GM15510 (cell line): ENCODE results near the gene ZNF808.
A peak's percentile ranks its signal among the peaks of the same experiment; 100 is the strongest.

Source experiments
- POLR2A ChIP-seq: IDR thresholded peaks from 3 replicates; pipeline ENCODE4 v1.6.1; 2011; ENCODE audit warnings: borderline replicate concordance; ENCODE audit not compliant: insufficient read length; ENCODE audit errors: extremely low read depth

Gene ZNF808

DNA sequence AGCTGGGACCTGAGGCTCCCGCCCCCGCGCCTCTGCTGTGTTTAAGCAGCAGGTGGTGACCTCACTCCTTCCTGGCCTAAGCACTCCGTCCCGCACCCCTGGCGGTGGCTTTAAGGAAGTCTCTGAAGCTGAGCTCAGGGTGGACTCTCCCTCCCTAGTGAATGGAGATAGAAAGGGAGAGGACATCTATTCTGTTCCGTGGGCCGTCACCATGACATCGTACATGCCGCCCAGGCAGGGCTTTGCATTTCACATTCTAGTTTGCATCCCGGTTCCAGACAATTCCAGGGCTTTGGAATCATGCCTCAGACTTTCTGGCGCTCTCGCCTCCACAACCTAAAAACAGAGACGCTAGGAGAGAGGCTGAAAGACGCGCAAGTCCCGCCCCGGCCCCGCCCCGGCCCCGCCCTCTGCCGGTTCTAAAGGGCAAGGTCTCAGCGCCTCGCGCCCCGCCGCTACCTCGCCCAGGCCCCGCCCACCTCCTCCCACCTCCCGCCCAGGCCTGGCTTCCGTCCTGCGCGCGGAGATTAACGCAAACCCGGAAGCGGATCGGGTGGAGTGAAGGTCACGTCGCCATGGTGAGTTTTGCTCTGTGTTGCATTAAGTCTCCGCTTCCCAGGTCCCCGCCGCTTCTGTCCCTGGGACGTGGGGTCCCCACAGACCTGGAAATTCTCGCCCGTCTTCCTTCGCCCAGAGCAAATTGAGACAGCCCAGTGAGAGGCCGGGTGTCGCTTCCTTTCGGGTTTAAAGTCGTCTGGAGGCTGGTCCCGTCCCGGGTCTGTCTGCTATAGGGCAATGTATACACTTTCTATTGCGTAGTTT lies at the start of gene ZNF808:
Gene ZNF808 (plus strand): TSS at position 535 of the 822 bp plus-strand sequence. CDS start 15,617 bp downstream, outside the sequence.
- TF ChIP-seq POLR2A = peak; percentile 71

DNA sequence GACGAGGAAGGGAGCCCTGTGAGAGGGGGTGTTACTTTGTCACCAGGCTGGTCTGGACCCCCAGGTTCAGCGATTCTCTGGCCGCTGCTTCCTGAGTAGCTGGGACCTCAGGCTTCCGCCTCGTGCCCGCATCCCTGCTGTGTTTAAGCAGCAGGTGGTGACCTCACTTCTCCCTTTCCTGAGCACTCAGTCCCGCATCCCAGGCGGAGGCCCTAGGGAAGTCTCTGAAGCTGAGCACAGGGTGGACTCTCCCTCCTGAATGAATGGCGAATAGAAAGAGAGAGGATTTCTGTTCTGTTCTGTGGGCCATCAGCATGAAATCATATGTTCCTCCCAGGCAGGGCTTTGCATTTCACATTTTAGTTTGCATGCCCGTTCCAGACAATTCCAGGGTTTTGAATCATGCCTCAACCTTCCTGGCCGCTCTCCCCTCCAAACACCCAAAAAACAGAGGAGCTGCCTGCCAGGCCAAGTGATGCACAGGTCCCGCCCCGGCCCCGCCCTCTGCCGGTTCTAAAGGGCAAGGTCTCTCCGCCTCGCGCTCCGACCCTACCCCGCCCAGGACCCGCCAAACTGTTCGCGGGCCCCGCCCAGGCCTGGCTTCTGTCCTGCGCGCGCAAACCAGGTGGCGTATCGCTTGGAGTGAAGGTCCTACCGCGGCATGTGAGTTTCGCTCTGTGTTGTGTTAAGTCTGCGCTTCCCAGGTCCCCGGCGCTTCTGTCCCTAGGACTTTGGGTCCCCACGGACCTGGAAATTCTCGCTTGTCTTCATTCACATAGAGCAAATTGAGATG lies 35.1 kb upstream of the ZNF808 start:
- no peak for TF ChIP-seq POLR2A

DNA sequence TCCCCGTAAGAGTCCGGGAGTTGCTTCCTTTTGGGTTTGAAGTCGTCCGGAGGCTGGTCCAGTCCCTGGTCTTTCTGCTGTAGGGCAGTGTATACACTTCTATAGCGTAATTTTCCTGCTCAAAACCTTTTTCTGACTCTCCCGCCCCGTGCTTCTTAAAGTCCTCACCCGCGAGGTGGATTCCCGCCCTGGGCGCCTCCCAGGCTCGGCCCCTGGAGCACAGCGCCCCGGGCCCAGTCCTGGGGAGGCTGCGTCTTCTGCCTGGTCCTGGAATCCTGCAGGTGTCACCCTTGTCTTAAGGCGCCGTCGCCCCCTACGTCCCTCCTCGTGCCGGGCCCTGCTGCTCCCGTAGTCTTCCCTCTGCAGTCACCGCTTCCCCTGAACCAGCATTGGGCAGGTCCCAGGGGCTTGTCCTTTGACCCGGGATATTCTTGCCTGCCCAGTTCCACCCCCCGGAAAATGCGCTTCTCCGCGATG lies 34.4 kb upstream of the ZNF808 start:
- TF ChIP-seq POLR2A = no peak

- TF ChIP-seq POLR2A = no peak
Measured at GRCh38 chr19:52494518-52494917, 33.0 kb upstream of the ZNF808 start.

GRCh38 chr19:52498571-52498970 lies 28.9 kb upstream of the ZNF808 start:
- no peak for TF ChIP-seq POLR2A

DNA sequence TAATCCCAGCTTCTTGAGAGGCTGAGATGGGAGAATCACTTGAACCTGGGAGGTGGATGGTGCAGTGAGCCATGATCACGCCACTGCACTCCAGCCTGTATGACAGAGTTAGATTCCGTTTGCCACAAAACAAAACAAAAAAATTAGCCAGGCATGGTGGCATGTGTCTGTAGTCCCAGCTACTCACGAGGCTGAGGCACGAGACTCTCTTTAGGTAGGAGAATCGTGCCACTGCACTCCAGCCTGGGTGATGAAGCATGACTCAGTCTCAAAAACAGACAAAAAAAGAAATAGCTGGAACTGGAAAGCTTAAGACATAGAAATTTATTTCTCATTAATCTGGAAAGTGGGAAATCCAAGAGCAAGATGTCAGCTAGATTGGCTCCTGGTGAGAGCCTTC lies 20.2 kb upstream of the ZNF808 start:
- TF ChIP-seq POLR2A = no peak

DNA sequence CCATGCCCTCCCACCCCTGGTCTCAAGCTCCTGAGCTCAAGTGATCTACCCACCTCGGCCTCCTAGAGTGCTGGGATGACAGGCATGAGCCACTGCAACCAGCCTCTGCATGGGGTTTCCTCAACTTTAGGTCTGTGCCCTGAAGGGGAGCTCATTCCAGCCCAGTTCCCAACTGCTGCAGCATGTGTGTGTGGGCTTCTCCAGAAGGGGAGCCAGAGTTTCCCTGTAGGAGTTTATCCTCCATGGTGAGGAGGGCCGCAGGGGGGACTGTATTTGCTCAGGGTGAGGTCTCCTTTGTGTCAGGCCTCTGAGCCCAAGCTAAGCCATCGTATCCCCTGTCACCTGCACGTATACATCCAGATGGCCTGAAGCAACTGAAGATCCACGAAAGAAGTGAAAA lies 11.3 kb upstream of the ZNF808 start:
- TF ChIP-seq POLR2A = no peak

DNA sequence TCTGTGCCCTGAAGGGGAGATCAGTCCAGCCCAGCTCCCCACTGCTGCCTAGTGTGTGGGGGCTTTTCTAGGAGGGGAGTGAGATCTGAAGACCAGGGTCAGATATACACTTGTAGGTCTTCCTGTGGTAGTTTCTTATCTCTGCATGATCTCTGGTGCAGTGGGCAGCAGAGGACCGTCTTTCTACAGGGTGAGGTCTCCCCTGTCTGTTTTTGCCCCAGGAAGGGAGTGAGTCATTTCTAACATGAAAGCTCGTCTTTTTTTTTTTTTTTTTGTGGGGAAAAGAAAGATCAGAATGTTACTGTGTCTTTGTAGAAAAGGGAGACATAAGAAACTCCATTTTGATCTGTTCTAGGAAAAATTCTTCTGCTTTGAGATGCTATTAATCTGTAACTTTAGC lies 8.8 kb upstream of the ZNF808 start:
- no peak for TF ChIP-seq POLR2A

- TF ChIP-seq POLR2A = no peak
Measured at GRCh38 chr19:52520013-52520412, 7.5 kb upstream of the ZNF808 start.

DNA sequence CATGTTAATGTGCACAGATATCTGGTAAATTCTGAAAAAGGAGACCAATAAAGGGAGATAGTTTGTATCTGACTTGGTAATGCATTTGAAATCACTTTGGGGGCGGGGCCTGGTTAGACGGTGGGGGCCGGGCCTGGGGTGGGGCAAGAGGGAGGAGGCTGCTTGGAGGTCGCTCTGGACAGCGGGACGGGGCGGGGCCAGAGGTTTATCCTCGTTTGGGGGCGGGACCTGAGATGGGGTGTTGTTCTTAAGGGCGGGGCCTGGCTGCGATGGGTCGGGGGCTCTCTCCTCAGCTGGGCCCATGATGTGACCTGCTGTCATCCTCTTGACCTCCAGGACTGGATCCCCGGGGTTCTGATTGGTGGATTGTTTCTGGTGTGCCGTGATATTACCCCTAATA lies 4.9 kb upstream of the ZNF808 start:
- no peak for TF ChIP-seq POLR2A

DNA sequence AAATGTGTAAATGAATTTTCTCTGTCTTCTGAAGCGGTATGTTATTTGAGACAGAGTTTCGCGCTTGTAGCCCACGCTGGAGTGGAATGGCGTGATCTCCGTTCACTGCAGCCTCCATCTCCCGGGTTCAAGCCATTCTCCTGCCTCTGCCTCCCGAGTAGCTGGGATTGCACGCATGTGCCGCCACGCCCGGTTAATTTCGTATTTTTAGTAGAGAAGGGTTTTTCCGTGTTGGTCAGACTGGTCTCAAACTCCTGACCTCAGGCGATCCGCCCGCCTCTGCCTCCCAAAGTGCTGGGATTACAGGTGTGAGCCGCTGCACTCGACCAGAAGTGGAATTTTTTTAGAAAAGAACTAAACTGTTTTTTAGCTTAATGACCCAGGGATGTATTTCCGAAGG lies 3.4 kb upstream of the ZNF808 start:
- no peak for TF ChIP-seq POLR2A

DNA sequence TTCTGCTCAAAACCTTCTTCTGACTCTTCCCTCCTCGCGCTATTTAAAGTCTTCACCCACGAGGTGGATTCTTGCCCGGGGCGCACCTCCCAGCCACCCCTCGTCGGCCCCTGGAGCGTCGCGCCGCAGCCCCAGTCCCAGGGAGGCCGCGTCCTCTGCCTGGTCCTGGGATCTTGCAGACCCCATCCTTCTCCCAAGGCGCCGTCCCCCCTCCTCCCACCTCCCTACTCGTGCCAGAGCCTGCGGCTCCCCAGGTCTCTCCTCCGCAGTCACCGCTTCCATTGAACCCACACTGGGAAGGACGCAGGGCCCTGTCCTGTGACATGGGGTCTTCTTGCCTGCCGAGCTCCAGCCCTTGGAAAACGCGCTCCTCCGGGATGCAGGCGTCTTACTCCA lies 486 bp downstream of the ZNF808 start:
- no peak for TF ChIP-seq POLR2A

DNA sequence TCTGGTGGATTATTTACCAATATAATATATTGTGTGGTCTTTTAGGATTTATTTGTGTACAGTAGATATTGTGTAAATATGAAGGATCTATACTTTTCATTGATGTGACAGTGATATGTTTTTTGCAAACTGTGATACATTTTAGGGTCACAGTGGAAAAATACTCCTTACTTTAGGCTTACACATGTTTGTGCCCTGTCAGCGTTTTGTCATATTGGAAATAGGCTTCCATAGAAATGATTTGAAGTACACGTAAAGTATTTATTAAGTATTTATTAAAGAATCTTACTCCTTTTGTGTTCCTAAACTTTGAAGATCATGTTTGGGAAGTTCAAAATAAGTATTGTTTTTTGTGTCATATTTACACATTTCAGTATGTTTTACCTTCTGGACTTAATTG lies 5.0 kb downstream of the ZNF808 start:
- no peak for TF ChIP-seq POLR2A

- TF ChIP-seq POLR2A = no peak
Measured at GRCh38 chr19:52533901-52534300, 6.4 kb downstream of the ZNF808 start.

DNA sequence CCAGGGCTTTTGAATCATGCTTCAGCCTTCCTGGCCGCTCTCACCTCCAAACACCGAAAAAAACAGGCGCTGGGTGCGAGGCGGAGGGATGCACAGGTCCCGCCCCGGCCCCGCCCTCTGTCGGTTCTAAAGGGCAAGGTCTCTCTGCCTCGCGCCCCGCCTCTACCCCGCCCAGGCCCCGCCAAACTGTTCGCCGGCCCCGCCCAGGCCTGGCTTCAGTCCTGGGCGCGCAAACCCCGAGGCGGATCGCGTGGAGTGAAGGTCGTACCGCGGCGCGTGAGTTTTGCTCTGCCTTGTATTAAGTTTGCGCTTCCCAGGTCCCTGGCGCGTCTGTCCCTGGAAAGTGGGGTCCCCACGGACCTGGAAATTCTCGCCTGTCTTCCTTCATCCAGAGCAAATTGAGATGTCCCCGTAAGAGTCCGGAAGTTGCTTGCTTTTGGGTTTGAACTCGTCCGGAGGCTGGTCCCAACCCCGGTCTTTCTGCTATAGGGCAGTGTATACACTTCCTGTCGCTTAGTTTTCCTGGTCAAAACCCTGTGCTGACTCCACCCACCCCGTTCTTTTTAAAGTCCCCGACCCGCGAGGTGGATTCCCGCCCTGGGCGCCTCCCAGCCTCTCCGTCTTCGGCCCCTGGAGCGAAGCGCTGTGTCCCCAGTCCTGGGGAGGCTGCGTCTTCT lies 8.4 kb downstream of the ZNF808 start:
- peak; percentile 77 for TF ChIP-seq POLR2A
